Panc1 (cell line): Measurements from ENCODE around the gene WBP2.

Experiments
- CTCF ChIP-seq: fragments of 450-650 bp; IDR thresholded peaks from 2 replicates; pipeline ENCODE4 v1.5.1; 2017; ENCODE audit warnings: mild to moderate bottlenecking
- POLR2AphosphoS5 ChIP-seq: IDR thresholded peaks from 2 replicates; pipeline ENCODE4 v1.6.1; 2012; ENCODE audit warnings: mild to moderate bottlenecking, low read depth, low read length, moderate library complexity
- REST ChIP-seq, 2 experiments: IDR thresholded peaks; 2 replicates each; pipeline ENCODE4 v1.6.1; 2011 to 2012; ENCODE audit warnings: low read depth in 2 of 2, control low read depth in 1 of 2, low read length in 1 of 2, mild to moderate bottlenecking in 1 of 2, moderate library complexity in 1 of 2; ENCODE audit not compliant: insufficient read depth in 1 of 2

- TF ChIP-seq CTCF: no peak
- TF ChIP-seq POLR2AphosphoS5: no peak
- TF ChIP-seq REST (IDR thresholded peaks at IDR 0.05; ENCODE audit: insufficient read depth in 1 of 2, low read depth in 2 of 2, low read length in 1 of 2): no peak
Observed at GRCh38 chr17:75846692-75847613, 8.2 kb downstream of the WBP2 start.
